ENCODE data around the gene SHROOM3.

The SHROOM3 gene

DNA sequence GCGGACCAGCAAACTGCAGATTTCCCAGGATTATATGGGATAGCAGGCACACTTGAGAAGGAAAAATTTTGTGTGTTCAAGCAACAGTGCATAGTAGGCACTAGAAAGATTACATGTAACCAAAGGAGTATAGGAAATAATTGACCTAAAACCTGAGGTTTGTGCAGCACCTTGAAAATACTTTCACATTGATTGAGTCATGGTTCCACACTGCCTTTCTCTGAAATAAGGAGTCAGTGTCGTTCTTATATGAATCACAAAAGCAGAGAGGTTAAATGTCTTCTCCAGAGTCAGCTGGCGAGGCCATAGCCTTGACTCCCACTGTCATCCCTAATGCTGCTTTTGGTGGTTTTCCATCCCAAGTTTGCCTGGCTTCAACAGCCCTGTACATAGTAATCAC lies 324.0 kb downstream of the SHROOM3 start:
- DNase-seq: no peak

DNA sequence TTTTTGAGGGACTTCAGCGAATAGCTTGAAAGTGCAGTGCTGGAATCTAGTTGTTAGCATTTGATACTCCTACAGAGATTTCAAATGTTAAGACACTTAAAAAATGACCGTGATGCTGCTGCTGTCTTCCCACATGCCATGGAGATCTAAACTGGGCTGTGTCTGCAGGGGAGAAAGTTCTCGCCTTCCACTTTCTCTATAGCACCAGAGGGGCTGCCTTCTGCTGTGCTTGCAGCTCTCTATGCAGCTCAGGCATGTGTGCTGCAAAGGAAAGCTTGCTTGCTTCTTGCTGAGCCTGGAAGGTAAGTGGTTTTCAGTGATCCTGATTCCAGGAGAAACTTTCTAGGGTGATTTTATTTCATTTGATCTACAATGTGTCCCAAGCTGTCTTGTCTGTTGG lies 325.2 kb downstream of the SHROOM3 start:
- no peak for DNase-seq

DNA sequence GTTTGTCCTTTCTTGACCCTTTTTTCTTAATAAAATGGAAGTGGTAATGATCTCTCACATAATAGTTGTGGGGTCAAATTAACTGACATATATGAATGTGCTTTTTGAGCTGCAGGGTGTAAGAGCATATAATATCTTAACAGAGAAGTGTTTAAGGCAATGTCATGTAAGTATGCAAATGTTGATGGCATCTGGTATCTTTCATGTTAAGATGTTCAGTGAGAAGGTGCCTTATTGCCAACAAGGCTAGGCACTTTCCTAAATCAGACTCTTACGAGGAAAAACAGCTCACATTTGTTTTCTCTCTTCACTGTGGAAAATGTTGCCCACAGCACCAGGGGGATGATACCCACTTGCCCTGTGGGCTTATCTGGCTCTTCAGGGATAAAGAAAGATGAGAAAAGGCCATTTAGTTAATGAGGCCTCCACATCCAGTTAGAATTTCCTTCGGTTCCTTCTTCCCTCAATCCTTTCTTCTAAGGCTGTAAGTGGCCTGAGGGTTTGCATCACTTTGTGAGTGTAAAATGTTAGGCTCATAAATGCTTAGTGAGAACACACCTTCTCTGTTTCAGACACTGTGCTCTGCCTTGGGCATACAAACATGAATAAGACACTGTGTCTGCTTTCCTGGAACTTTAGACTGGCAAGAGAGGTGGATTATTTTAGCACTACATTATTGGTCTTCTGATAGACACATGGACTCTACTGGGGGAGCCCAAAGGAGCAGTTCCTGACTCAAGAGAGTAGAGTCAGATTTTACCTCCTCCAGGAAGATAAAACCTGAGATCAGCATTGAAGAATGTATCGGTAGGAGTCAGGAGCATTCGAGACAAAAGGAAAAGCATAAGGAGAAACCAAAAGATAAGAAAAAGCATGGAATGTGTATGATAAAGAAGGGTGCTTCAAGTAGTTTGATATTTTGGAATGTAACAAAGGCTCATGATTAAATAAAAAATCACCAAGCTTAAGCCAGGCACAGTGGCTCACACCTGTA lies 327.4 kb downstream of the SHROOM3 start:
- DNase-seq: no peak

DNA sequence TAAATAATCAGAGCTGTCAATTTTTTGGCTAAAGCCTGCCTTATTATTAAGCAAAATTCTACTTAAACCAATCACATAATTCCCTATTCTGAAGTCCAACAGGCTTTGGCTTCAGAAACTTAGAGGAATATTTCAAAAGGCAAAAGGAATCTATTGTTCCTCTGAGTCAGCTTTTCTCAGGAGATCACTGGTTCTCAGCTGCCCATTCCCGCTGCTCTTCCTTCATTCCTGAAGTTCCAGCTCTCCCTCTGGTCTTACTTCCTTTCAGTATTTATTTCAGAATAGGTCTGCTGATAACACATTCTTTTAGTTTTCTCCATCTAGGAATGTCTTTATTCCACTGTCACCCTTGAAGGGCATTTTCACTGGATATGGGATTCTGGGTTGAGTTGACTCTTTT lies 329.2 kb downstream of the SHROOM3 start:
- no peak for DNase-seq

DNA sequence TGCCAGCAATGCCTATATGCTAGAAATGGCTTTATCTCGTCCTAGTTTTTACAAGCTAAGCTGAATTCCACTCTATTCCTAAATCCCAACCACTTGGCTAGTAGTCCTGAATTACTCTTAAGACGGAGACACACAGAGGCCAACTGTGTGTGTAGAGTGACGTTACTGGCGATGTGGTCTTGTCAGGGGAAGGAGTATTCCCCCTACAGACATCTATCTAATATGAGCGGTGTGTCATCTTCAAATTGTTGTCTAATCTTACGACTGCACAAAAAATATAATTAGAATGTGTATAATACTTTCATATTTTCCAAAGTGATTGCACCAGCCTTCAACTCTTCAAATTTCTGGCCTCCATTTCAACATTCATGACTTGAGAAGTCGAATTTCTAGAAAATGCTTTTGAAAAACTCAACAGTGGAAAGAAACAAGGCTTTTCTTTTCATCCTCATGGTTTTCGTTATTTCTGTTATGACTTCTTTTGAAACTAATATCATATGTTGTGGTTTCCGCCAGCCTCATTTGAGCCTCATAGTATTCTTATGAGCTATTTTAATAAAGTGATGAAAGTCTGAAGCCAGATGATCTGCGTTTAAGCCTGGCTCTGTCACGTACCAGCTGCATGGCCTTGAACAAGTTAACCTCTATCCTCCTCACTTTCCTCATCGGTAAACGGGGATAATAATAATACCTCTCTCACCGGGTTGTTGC lies 330.6 kb downstream of the SHROOM3 start:
- no peak for DNase-seq

DNA sequence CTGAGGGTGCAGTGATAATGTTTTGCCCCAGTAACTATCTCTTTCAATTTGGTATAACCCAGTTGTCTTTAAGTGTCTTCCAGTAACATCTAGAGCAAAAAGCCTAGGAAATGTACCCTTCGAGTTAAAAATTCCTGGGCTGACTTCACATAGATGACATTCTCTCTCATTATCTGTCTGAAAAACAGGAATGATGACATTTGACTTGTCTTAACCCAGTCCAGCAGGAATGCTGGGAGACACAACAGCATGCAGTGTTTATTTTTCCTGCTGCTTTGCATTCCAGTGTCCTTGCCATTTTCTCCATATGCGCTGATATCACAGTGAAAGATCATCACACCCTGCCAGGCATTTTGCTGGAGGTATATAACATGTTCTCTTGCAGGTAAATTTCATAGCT lies 333.0 kb downstream of the SHROOM3 start:
- DNase-seq: no peak

DNA sequence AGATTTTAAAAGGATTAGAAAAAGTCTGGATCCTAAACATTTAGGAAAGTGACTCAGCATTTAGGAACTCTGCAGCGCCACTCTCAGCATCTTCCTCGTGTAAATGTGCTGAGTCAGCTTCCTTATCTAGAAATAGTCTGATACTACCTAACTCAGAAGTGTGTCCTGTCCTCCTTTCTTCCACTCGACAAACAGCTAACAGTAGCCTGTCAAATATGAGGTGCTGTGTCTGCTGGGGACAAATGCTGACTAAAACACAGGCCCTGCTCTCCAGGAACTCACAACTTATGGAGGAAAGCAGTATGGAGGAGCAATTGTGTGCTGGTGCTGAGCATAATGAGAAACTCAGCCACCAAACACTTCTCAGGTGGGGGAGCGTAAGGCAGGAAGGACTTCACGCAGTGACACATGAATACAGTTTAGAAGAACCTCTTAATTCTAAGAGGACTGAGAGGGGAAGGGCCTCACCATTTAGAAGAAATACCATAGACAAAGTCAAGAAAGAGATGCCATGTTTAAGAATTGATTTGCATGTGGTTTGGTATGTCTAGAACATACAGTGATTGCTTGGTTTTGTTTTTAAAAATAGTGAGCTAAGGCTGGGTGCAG lies 337.6 kb downstream of the SHROOM3 start:
- DNase-seq: no peak

DNA sequence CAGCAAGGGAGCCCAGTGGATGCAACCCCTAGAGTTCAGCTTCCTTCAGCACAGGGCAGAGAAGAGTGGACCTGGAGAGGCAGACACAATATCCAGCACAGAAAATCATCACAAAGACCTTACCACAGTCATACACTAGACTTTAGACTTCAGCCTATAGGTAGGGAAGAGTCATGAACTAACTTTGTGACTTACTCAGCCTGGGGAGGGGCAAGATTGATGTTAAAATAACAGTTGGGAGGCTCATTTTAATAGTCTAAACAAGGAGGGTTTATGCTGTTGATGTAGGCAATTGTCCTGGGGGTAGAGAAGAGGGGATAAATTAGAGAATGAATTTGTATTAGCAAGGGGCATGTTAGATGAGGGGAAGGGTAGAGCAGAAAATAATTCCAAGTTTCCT lies 338.7 kb downstream of the SHROOM3 start:
- no peak for DNase-seq

DNA sequence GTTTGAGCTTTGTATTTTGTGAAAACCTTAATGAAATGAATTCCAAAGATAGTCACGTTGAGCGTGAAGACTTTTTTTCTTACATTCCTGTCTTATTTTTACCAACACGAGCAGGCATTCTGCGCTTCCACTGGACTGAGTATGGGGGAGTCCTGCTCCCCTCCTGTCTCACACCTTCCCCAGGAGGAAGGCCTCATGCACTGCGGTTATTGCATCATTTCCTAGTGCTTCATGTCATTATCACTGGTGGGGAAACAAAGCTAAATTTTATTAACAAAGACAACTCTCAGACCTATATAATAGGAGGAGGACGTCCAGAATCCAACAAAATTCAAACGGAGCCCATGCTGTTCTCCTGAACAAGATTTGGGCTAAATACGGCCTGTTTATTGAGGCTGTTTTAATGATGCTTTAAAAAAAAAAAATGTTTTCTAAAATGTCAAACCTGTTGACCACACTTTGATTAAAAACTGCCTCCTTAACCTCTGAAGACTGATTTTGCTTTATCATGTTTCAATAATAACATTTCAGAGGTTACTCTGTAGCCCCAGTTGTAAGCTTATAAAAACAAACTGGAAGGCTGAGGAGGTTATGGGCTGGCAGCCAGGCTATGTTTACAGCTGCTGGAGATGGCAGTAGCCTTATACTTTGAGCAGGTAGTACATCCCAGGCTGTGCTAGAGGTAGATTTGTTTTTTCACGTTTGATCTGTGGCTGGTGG lies 344.9 kb downstream of the SHROOM3 start:
- no peak for DNase-seq

DNA sequence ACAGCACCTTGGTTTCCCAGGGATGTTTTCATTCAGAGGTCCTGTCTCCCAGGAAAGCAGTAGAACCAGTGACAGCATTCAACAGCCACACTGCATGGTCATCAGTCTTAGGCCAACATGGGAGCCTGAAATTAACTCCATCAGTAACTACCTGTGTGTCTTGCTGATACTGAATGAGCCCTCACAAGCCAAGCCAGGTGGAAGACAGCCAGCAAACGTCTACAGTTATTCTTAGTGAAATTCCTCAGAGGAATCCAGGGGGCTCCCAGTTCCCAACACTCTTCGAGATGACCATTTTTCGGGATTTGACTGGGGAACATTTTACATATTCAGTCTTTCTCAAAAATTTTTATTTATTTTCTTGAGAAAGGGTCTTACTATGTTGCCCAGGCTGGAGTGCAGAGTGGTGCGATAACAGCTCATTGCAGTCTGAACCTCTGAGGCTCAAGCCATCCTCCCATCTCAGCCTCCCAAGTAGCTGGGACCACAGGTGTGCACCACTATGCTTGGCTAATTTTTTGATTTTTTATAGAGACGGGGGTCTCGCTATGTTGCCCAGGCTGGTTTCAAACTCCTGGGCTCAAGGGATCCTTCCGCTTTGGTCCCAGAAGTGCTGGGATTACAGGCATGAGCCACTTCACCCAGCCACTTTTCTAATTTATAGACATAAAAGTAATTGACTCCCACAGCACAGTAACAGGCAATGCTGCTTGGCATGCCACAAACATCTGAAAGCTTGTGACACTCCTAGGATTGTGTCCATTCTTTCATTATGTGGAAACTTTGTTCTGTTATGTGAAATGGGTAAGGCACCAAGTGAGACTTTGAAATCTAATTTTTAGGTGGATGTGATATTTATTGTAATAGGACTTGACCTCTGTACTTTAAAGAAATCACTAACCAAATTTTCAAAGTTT lies 346.0 kb downstream of the SHROOM3 start:
- DNase-seq: no peak

DNA sequence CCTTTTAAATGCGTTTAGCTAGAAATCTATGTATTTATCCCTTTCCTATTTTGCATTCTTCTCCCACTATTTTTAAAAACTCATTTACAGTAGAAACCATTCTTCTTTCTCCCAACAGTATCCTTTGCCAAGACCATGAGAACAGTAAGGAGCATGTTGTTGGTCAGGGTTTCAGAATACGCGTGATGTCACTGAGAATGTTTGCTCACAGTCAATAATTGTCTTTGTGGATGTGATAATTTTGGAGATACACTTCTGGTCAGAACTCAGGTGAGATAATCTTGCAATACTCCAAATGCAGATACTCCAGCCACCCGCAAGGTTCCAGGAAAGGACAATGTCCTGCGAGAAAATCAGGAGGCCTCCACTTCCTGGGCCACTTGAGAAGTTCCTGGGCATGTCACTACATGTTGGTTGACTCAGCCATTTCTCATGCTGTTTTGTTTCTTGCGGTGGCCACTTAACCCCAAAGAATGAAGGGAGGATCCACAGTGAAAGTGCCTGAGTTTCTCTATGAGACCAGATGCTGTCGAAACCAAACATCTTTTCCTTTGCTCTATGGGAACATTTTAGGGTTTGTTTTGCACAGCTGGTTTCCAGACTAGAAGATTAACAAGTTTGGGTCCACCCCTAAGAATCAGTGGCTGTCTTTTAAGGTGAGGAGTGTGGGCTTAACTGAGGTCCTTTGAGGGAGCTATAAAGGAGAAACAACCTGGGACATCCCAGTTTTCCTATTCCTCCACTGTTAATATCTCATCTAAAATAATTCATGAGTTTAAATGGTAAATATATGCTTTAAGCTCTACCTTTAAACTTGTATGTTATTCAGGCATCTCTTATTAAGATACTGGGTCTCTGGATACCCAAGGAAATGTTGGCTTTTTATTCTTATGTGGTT lies 346.9 kb downstream of the SHROOM3 start:
- no peak for DNase-seq

DNA sequence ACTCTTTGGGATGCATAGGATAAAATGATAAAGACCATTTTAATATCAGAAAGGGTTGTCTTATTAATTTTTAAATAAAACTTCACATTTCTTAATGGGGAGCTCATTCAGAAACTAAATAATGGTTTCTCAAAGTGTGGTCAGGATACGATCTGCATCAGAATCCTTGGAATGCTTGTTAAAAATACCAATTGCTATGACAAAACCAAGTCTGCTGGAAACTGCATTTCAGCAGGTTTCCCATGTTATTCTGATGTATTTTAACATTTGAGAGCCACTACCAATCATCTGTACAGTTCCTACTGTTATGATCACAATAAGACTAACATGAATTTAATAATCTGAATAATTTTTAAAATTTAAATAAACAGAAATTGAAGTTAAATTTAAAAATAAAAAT lies 347.8 kb downstream of the SHROOM3 start:
- DNase-seq: no peak

DNA sequence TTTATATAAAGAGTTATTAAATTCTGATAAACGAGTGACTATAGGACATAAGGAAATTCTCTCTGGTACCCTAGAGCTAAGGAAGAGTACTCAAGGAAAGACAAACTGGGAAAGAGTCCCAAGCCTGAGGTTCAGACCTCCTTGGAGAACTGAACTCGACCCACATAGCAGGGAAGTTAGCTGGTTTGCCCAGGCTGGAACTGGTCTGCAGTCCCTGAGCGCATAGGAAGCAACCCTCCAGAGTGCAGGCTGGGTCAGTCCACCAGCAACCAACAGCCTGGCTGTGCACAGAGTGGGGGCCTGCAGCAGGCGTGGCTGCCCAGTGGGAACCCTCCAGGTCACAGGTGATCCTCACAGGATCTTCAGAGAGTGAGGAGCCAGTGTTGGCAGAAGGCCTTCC lies 348.8 kb downstream of the SHROOM3 start:
- DNase-seq: no peak

DNA sequence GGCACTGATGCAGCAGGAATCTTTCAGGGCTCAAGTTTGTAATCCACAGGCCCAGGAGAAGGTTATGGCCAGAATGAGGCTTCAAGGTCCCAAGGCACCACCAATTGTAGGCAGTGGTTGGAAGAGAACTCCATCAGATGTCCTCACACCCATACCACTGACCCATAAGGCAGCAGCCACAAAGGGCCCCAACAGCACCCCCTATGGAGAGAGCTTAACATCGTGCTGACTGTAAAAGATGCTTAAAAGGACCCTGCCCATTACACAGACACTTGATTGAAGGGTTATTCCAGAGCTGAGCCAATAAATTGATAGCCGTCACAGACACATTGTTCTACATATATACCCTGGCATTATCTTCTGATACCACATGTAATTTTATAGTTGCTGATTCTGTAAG lies 349.2 kb downstream of the SHROOM3 start:
- DNase-seq: no peak

DNA sequence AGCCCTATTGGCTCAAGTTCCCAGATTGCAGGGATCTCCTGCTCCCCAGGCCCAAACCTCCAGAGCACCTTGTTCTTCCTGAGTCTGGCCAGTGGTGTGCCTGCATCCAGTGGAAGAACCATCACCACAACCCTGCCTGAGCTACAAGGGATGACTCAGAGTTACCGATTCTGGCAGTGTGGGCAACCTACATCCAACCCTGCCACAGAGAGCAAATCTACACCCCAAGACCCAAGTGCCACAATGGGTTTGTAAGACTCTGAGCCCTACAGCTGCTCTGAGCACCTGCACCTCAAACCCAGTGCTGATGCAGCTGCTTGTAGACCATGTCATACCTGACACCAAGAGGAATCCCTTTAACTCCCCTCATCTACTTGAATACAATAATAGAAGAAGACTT lies 352.9 kb downstream of the SHROOM3 start:
- no peak for DNase-seq

DNA sequence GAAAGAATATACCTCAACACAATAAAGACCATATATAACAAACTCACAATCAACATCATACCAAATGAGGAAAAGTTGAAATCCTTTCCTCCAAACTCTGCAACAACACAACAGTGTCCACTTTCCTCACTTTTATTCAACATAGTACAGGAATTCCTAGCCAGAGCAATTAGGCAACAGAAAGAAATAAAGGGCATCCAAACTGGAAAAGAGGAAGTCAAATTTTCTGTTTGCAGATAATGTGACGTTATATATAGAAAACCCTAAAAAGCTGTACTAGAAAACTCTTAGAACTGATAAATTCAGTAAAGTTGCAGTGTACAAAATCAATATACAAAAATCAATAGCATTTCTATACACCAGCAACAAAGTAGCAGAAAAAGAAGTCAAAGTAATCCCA lies 355.3 kb downstream of the SHROOM3 start:
- DNase-seq: no peak

DNA sequence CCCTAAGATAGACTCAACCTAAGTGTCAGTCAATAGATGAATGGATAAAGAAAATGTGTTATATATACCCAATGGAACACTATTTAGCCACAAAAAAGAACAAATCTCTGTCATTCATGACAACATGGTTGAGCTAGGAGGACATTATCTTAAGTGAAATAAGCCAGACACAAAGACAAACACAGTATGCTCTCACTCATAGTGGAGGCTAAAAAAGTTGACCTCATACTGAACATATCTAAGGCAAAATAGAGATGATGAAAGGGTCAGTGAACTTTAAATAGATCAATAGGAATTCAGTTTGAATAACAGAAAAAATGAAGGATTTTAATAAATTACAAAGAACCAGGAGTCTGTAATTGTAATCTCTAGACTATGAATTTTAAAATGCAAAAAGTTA lies 356.4 kb downstream of the SHROOM3 start:
- no peak for DNase-seq

DNA sequence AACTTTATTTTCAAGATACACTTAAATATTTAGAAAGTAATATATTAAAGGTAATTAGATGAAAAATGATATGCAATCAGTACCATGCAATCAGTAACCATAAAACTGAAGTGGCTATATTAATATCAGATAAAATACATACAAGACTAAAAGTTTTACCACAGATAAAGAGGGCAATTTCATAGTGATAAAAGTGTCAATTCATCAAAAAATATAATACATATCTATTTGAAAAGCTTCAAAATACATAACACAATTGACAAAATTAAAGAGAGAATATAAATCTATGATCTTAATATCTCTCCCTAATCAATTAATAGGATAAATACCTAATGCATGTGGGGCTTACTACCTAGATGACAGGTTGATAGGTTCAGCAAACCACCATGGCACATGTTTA lies 357.4 kb downstream of the SHROOM3 start:
- no peak for DNase-seq

DNA sequence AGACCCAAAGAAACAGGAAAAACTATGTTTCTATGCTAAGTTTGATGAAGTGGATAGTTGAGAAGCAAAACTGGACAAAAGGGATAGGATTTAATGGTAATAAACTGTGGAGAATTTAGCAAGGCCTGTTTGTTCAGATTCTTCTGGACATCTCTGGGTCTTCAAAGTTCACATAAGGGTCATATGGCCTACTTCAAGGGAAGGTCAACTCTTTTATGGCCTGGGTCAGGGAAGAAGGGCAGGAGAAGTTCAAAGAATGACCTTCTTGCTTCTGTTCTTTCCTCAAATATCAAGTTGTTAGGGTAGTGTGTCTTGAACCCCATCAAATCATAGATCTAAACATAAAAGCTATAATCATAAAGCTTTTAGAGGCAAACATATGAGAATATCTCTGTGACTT lies 360.2 kb downstream of the SHROOM3 start:
- no peak for DNase-seq

DNA sequence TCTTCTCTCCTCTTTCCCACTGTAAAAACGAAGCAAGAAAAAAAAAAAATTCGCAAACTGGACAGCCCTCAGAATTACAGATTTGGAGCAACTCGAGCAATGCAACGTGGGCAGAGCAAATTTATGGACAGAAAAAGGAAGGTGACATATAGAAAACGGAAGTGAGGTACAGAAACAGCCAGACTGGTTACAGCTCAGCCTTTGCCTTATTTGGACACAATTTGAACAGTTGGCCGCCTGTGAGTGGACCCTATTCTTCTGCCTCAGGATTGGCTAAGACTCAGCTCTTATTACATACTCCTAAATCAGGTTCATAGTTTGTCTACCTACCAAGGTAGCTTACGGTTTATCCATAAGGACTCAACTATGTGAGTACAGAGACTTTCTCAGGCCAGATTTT lies 364.1 kb downstream of the SHROOM3 start:
- DNase-seq: no peak

DNA sequence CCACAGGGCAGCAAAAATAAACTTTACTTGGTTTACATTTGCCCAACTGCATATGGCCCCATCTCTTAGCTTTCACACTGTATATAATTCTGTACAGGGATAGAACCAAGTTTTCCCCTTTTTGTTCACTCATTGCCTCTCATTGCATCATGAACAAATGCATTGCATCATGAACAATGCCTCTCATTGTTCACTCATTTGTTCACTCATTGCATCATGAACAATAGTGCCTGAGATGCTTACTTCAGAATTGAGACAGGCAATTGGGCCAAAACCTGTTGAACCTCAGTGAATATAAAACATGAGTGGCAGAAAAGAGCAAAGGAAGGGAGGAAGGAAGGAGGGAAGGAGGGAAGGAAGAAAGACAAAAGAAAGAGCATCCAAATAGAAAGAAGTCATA lies 364.7 kb downstream of the SHROOM3 start:
- DNase-seq: no peak
